K562 (cell line): Measurements from ENCODE around the gene BDKRB2. TPM values are rescaled to one million over a fixed set of nuclear protein-coding genes. Genes with fewer than 3 reads are reported as not detected.

Experiments used
- ATAC-seq: fragments of 200-7000 bp; cut with Tn5 transposase; 3 replicates; pipeline ENCODE4 v1.9.1; 2020; ENCODE audit warnings: moderate library complexity
- BruUV-seq: library from RNA; stranded (reverse); fragments of 400-500 nt; replicated peaks from 2 replicates; lab custom pipeline; 2021; lab: Mats Ljungman, UMichigan
- CTCF ChIA-PET: fragments of 300-600 bp; formaldehyde crosslinking; extraction: SDS; loops from one replicate; lab custom pipeline; 2021; ENCODE audit warnings: low intra/inter-chr PET ratio; lab: Yijun Ruan, JAX
- POLR2A ChIA-PET: fragments of 300-600, 350-650 bp; sonication (Branson Sonifier 250); formaldehyde crosslinking; extraction: SDS; loops from one replicate; lab custom pipeline; 2021; ENCODE audit warnings: antibody characterized with exemption, inconsistent platforms; lab: Yijun Ruan, JAX
- DNase-seq, 4 experiments: peaks; one replicate each; pipeline versions ENCODE4 v3.0.0 to v3.0.0-alpha.2; 2011 to 2018; ENCODE audit warnings: low spot score in 3 of 4, mixed read lengths in 3 of 4; ENCODE audit errors: extremely low read depth in 1 of 4
- FAIRE-seq: peaks from 2 replicates; lab custom pipeline; 2011; peaks lifted over from hg19 to GRCh38; lab: Jason Lieb, UNC
- H2AFZ ChIP-seq: 2 replicates; pipeline ENCODE4 v1.6.0; 2011; ENCODE audit warnings: low read depth, low read length, control low read depth, inconsistent platforms
- H3K27ac ChIP-seq: fragments of 200-600 bp; 3 replicates; pipeline ENCODE4 v1.8.0; 2011; ENCODE audit warnings: low read depth, mild to moderate bottlenecking, control low read depth, inconsistent platforms, low read length, moderate library complexity, mixed read lengths; ENCODE audit errors: extremely low read depth
- H3K27me3 ChIP-seq, 2 experiments: fragments of 300-600 bp in 1 of 2; 2 replicates in 1 of 2; 3 replicates in 1 of 2; pipeline versions ENCODE4 v1.6.0 to v1.8.0; 2011; ENCODE audit warnings: inconsistent platforms in 2 of 2, low read length in 2 of 2, mild to moderate bottlenecking in 1 of 2, mixed read lengths in 1 of 2, moderate library complexity in 1 of 2; ENCODE audit not compliant: control insufficient read depth in 2 of 2, insufficient read depth in 2 of 2
- H3K36me3 ChIP-seq: fragments of 300-600 bp; 3 replicates; pipeline ENCODE4 v1.8.0; 2011; ENCODE audit warnings: mild to moderate bottlenecking, low read length, inconsistent platforms; ENCODE audit not compliant: control insufficient read depth, insufficient read depth
- H3K4me1 ChIP-seq, 2 experiments: fragments of 200-600 bp in 1 of 2; replicated peaks in 1 of 2; 2 replicates in 1 of 2; 3 replicates in 1 of 2; pipeline versions ENCODE4 v1.5.1 to v1.8.0; 2011; ENCODE audit warnings: inconsistent platforms in 2 of 2, low read length in 2 of 2, mild to moderate bottlenecking in 1 of 2, mixed read lengths in 1 of 2, moderate library complexity in 1 of 2; ENCODE audit not compliant: control insufficient read depth in 2 of 2, insufficient read depth in 2 of 2
- H3K4me2 ChIP-seq: 2 replicates; pipeline ENCODE4 v1.6.1; 2011; ENCODE audit warnings: low read length, control low read depth, inconsistent platforms, mixed read lengths; ENCODE audit not compliant: insufficient read depth
- H3K4me3 ChIP-seq: fragments of 200-600 bp; sonication (generic), shearing (Covaris generic); 2 replicates; pipeline ENCODE4 v1.5.1; 2016; ENCODE audit warnings: control low read depth, inconsistent platforms
- H3K79me2 ChIP-seq: fragments of 200-600 bp; 3 replicates; pipeline ENCODE4 v1.8.0; 2011; ENCODE audit warnings: low read length, inconsistent platforms; ENCODE audit not compliant: control insufficient read depth, insufficient read depth
- H3K9ac ChIP-seq, 2 experiments: 2 replicates each; pipeline versions ENCODE4 v1.6.0 to v1.6.1; 2011; ENCODE audit warnings: low read depth in 2 of 2, low read length in 2 of 2, control low read depth in 1 of 2, inconsistent platforms in 1 of 2, mild to moderate bottlenecking in 1 of 2, mixed read lengths in 1 of 2; ENCODE audit not compliant: insufficient read depth in 1 of 2
- H3K9me1 ChIP-seq: one replicate; pipeline ENCODE4 v1.6.0; 2011; ENCODE audit warnings: inconsistent platforms, mild to moderate bottlenecking, low read length, moderate library complexity; ENCODE audit not compliant: control insufficient read depth, insufficient read depth
- H3K9me3 ChIP-seq: replicated peaks from 2 replicates; pipeline ENCODE4 v1.5.1; 2011; ENCODE audit warnings: low read depth, low read length, inconsistent platforms; ENCODE audit not compliant: control insufficient read depth, insufficient read depth
- H4K20me1 ChIP-seq: replicated peaks from 2 replicates; pipeline ENCODE4 v1.6.1; 2011; ENCODE audit warnings: low read length, inconsistent platforms, mixed read lengths; ENCODE audit not compliant: control insufficient read depth, insufficient read depth
- CEBPG ChIP-seq, 3 experiments: fragments of 200-800 bp in 1 of 3; sonication (Bioruptor generic) in 1 of 3; sonication (generic) in 1 of 3; formaldehyde crosslinking in 1 of 3; IDR thresholded peaks in 2 of 3; conservative IDR thresholded peaks in 1 of 3; 2 replicates each; pipeline versions ENCODE4 v1.6.1 to v1.8.0; 2016 to 2022; ENCODE audit warnings: missing compliant biosample characterization in 2 of 3, missing genetic modification characterization in 2 of 3, mild to moderate bottlenecking in 1 of 3, missing genetic modification reagents in 1 of 3
- CTBP1 ChIP-seq: fragments of 450-650 bp; IDR thresholded peaks from 2 replicates; pipeline ENCODE4 v1.6.1; 2016; ENCODE audit warnings: borderline replicate concordance
- DDX20 ChIP-seq: fragments of 450-650 bp; IDR thresholded peaks from 2 replicates; pipeline ENCODE4 v1.6.1; 2016; ENCODE audit warnings: missing genetic modification characterization, low read depth, mild to moderate bottlenecking, missing compliant biosample characterization, moderate library complexity
- IFI16 ChIP-seq: fragments of 250-450 bp; sonication (Bioruptor Pico); IDR thresholded peaks from 2 replicates; pipeline ENCODE4 v2.1.2; 2022; ENCODE audit warnings: mild to moderate bottlenecking, inconsistent platforms
- JUNB ChIP-seq: fragments of 450-650 bp; formaldehyde crosslinking; conservative IDR thresholded peaks from 2 replicates; pipeline ENCODE4 v1.4.0; 2020; ENCODE audit warnings: mild to moderate bottlenecking
- MCM7 ChIP-seq, 2 experiments: fragments of 450-650 bp; IDR thresholded peaks; 2 replicates each; pipeline ENCODE4 v1.6.1; 2016 to 2018
- NFE2 ChIP-seq: IDR thresholded peaks from 2 replicates; pipeline ENCODE4 v1.6.1; 2014; ENCODE audit warnings: antibody characterized with exemption, low read depth
- PHTF2 ChIP-seq: fragments of 250-450 bp; sonication (Bioruptor Pico); IDR thresholded peaks from 2 replicates; pipeline ENCODE4 v1.5.0; 2021; ENCODE audit warnings: mild to moderate bottlenecking
- RBM25 ChIP-seq: fragments of 200-400 bp; formaldehyde crosslinking; IDR thresholded peaks from 2 replicates; pipeline ENCODE4 v1.6.1; 2018; ENCODE audit warnings: low read length, low read depth, moderate library complexity; ENCODE audit not compliant: severe bottlenecking
- SOX6 ChIP-seq: fragments of 450-650 bp; IDR thresholded peaks from 2 replicates; pipeline ENCODE4 v1.6.1; 2014; ENCODE audit warnings: mild to moderate bottlenecking
- TAL1 ChIP-seq: fragments of 450-650 bp; IDR thresholded peaks from 2 replicates; pipeline ENCODE4 v1.6.1; 2016; ENCODE audit warnings: mild to moderate bottlenecking
- TRIM24 ChIP-seq, 2 experiments: fragments of 450-650 bp; IDR thresholded peaks; 2 replicates each; pipeline ENCODE4 v1.6.1; 2016
- ZNF232 ChIP-seq: sonication (generic); formaldehyde crosslinking; IDR thresholded peaks from 2 replicates; pipeline ENCODE4 v1.8.0; 2022; ENCODE audit warnings: mild to moderate bottlenecking, missing genetic modification reagents
- ZNF41 ChIP-seq: fragments of 250-450 bp; sonication (Bioruptor Pico); conservative IDR thresholded peaks from 2 replicates; pipeline ENCODE4 v1.4.0; 2020; ENCODE audit warnings: mild to moderate bottlenecking
- ZNF583 ChIP-seq: fragments of 250-450 bp; sonication (Bioruptor Pico); IDR thresholded peaks from 2 replicates; pipeline ENCODE4 v1.4.0; 2020
- WGBS: fragments of 100-300 bp; shearing (Covaris generic); methylation state at CpG from one replicate; pipeline ENCODE4 v1.1.6; 2016; ENCODE audit warnings: low coverage, mixed read lengths; ENCODE audit not compliant: insufficient coverage; ENCODE audit errors: missing lambda C conversion rate; 5-methylcytosine and 5-hydroxymethylcytosine counted together
- in situ Hi-C: fragments of 300-500 bp; cut with MboI; formaldehyde crosslinking; loops from 4 replicates; pipeline ENCODE4 v1.15.0; 2018; ENCODE audit warnings: inconsistent platforms, mixed read lengths
- intact Hi-C: fragments of 100-400 bp; cut with micrococcal nuclease; formaldehyde crosslinking; loops from 2 replicates; pipeline ENCODE4 v1.14.2; 2022
- polyA plus RNA-seq, 8 experiments: library from polyadenylated mRNA; depleted of rRNA in 4 of 8; stranded (reverse) in 5 of 8; unstranded in 3 of 8; fragments of >200 nt; fragmentation: Nextera tagmentation in 2 of 8; fragmentation: Illumina TruSeq in 1 of 8; extraction: Ambion mirVana in 2 of 8; extraction: Trizol in 1 of 8; gene quantifications; 2 replicates each; pipeline versions ENCODE4 v1.2.1 to v1.2.3, GENCODE V29; 2011 to 2014; ENCODE audit warnings: inconsistent platforms in 1 of 8, missing spikeins in 1 of 8
- total RNA-seq, 7 experiments: library from RNA; depleted of rRNA in 6 of 7; stranded (reverse); fragments of >200 nt in 6 of 7; fragmentation: Illumina TruSeq in 2 of 7; extraction: Trizol in 2 of 7; gene quantifications; 2 replicates each; pipeline versions ENCODE4 v1.2.1 to v1.2.3, GENCODE V29; 2011 to 2021; ENCODE audit warnings: low replicate concordance in 1 of 7
- TF ChIP-seq, protein P1 (sequence below), 2 experiments: IDR thresholded peaks; 2 replicates each; pipeline ENCODE4 v1.6.1; 2012; ENCODE audit warnings: improper control_type of control experiment in 2 of 2, low read depth in 2 of 2, low read length in 2 of 2, borderline replicate concordance in 1 of 2
- TF ChIP-seq, protein P2 (sequence below), 2 experiments: fragments of 450-650 bp in 1 of 2; sonication (generic) in 1 of 2; formaldehyde crosslinking in 1 of 2; IDR thresholded peaks in 1 of 2; conservative IDR thresholded peaks in 1 of 2; 2 replicates each; pipeline versions ENCODE4 v1.6.1 to v1.8.1; 2016 to 2023; ENCODE audit warnings: mild to moderate bottlenecking in 2 of 2, moderate library complexity in 2 of 2, inconsistent platforms in 1 of 2, missing genetic modification reagents in 1 of 2
- TF ChIP-seq, protein P3 (sequence below): fragments of 150-350 bp; conservative IDR thresholded peaks from 2 replicates; pipeline ENCODE4 v1.6.1; 2014; ENCODE audit warnings: low read length

The BDKRB2 gene
- total and polyA plus RNA-seq, 9 of the 15 experiments (the other 6 are each of a cell fraction or from before 2014, with no cell fraction given) = 0.02 TPM; not detected in 8

DNA sequence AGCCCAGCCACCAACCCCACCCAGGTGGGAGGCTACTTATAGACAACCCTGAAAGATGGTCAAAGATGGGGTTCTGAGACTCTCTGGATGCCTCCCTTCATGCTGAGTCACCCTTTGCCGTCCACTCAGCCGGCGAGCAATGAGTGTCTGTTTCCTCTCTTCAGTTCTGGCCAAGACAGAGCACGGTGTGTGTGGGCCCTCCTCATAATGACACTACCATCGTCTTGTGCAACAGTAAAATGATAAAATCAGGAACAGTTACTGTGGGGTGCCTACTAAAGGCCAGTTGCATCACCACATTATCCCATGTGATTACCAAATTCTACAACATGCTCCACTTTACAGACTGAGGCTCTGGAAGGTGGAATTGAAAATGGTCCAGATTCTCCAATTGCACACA lies 44.4 kb downstream of the BDKRB2 start:
- no peaks in the 10 kb centered on the region for H3K9me3 ChIP-seq
- CTCF ChIA-PET = no interaction called here
- no peak for FAIRE-seq
- TF ChIP-seq CTBP1 = peak; percentile 58
- peak; percentile 84 for TF ChIP-seq NFE2
- TF ChIP-seq ZNF41 = no peak
- TF ChIP-seq, protein P1, sequence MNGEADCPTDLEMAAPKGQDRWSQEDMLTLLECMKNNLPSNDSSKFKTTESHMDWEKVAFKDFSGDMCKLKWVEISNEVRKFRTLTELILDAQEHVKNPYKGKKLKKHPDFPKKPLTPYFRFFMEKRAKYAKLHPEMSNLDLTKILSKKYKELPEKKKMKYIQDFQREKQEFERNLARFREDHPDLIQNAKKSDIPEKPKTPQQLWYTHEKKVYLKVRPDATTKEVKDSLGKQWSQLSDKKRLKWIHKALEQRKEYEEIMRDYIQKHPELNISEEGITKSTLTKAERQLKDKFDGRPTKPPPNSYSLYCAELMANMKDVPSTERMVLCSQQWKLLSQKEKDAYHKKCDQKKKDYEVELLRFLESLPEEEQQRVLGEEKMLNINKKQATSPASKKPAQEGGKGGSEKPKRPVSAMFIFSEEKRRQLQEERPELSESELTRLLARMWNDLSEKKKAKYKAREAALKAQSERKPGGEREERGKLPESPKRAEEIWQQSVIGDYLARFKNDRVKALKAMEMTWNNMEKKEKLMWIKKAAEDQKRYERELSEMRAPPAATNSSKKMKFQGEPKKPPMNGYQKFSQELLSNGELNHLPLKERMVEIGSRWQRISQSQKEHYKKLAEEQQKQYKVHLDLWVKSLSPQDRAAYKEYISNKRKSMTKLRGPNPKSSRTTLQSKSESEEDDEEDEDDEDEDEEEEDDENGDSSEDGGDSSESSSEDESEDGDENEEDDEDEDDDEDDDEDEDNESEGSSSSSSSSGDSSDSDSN (IDR thresholded peaks at IDR 0.05; ENCODE audit: borderline replicate concordance in 1 of 2, low read depth in 2 of 2, low read length in 2 of 2) = no peak
- no peak for TF ChIP-seq IFI16 (CRISPR knock-in tag)
- TF ChIP-seq RBM25 = no peak
- peak in 1 of 2 experiments; percentile 56; a peak in 1 of 4 replicates for TF ChIP-seq TRIM24 (IDR thresholded peaks at IDR 0.05)
- TF ChIP-seq ZNF583 = no peak
- TF ChIP-seq CEBPG (CRISPR knock-in tag; IDR thresholded peaks at IDR 0.05) = no peak
- TF ChIP-seq CEBPG (tag; conservative IDR thresholded peaks at IDR 0.05 in 1 of 2, IDR thresholded peaks at IDR 0.05 in 1 of 2) = peak; percentile 91 to 92
- TF ChIP-seq ZNF232 (CRISPR knock-in tag) = no peak
- peak; percentile 40; the same call in 1 of the 2 replicates for TF ChIP-seq SOX6
- no peak for TF ChIP-seq PHTF2
- TF ChIP-seq, protein P2, sequence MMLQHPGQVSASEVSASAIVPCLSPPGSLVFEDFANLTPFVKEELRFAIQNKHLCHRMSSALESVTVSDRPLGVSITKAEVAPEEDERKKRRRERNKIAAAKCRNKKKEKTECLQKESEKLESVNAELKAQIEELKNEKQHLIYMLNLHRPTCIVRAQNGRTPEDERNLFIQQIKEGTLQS (IDR thresholded peaks at IDR 0.05) = peak; percentile 79
- TF ChIP-seq, protein P2 (CRISPR knock-in tag; conservative IDR thresholded peaks at IDR 0.05) = no peak
- TF ChIP-seq, protein P3, sequence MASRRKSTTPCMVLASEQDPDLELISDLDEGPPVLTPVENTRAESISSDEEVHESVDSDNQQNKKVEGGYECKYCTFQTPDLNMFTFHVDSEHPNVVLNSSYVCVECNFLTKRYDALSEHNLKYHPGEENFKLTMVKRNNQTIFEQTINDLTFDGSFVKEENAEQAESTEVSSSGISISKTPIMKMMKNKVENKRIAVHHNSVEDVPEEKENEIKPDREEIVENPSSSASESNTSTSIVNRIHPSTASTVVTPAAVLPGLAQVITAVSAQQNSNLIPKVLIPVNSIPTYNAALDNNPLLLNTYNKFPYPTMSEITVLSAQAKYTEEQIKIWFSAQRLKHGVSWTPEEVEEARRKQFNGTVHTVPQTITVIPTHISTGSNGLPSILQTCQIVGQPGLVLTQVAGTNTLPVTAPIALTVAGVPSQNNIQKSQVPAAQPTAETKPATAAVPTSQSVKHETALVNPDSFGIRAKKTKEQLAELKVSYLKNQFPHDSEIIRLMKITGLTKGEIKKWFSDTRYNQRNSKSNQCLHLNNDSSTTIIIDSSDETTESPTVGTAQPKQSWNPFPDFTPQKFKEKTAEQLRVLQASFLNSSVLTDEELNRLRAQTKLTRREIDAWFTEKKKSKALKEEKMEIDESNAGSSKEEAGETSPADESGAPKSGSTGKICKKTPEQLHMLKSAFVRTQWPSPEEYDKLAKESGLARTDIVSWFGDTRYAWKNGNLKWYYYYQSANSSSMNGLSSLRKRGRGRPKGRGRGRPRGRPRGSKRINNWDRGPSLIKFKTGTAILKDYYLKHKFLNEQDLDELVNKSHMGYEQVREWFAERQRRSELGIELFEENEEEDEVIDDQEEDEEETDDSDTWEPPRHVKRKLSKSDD = no peak
- no peak for TF ChIP-seq MCM7 (IDR thresholded peaks at IDR 0.05)
- TF ChIP-seq JUNB (CRISPR knock-in tag) = no peak
- TF ChIP-seq DDX20 = no peak
- TF ChIP-seq TAL1 = no peak

More for the DNA sequence above, 44.4 kb downstream of the BDKRB2 start:
- H3K27me3 ChIP-seq = peaks cover 0 to 9% of the 10 kb centered on the region in 2 experiments; a peak in 1 of 5 replicates
- DNase-seq = no peak
- in situ Hi-C loops (no loop called here), intact Hi-C loops (no loop called here)
- H3K9ac ChIP-seq = no peak overlapping the region
- H2AFZ ChIP-seq = no peak overlapping the region
- no peak overlapping the region for H3K4me3 ChIP-seq
- no TSS peak for BruUV-seq
- POLR2A ChIA-PET = no interaction called here
- no peaks in the 10 kb centered on the region for H3K9me1 ChIP-seq
- no peaks in the 10 kb centered on the region for H3K79me2 ChIP-seq
- H4K20me1 ChIP-seq = no peaks in the 10 kb centered on the region
- H3K4me1 ChIP-seq = peaks cover 0 to 7% of the 10 kb centered on the region in 2 experiments; a peak in 2 of 5 replicates
- 0% methylated on average over 5 of the region's 5 CpGs for WGBS
- no peak overlapping the region for H3K4me2 ChIP-seq
- ATAC-seq = peak; percentile 77
- no peaks in the 10 kb centered on the region for H3K36me3 ChIP-seq
- no peak overlapping the region for H3K27ac ChIP-seq
